HepG2 (cell line): ENCODE results near the gene TLR3. TPM values are rescaled to one million over a fixed set of nuclear protein-coding genes. Genes with fewer than 3 reads are reported as not detected.
A peak's percentile ranks its signal among the peaks of the same experiment; 100 is the strongest.

Source experiments
- ATAC-seq: fragments of 200-7000 bp; cut with Tn5 transposase; 3 replicates; pipeline ENCODE4 v1.9.1; 2020; ENCODE audit warnings: mild to moderate bottlenecking, moderate library complexity
- BruUV-seq: library from RNA; stranded (reverse); fragments of 400-500 nt; replicated peaks from 2 replicates; lab custom pipeline; 2021; lab: Mats Ljungman, UMichigan
- CTCF ChIA-PET: fragments of 300-600 bp; formaldehyde crosslinking; extraction: SDS; loops from one replicate; lab custom pipeline; 2021; ENCODE audit warnings: low total read pairs, inconsistent platforms, low intra/inter-chr PET ratio; lab: Yijun Ruan, JAX
- POLR2A ChIA-PET: fragments of 350-600 bp; sonication (Branson Sonifier 250); formaldehyde crosslinking; loops from one replicate; lab custom pipeline; 2020; ENCODE audit warnings: antibody characterized with exemption, inconsistent platforms; lab: Yijun Ruan, JAX
- DNase-seq: peaks from one replicate; pipeline ENCODE4 v3.0.0-alpha.2; 2015; ENCODE audit warnings: low spot score
- FAIRE-seq: peaks from 3 replicates; lab custom pipeline; 2011; peaks lifted over from hg19 to GRCh38; lab: Jason Lieb, UNC
- H2AFZ ChIP-seq: one replicate; pipeline ENCODE4 v1.6.1; 2011; ENCODE audit warnings: low read length, inconsistent platforms
- H3K27ac ChIP-seq: fragments of 300-600 bp; 3 replicates; pipeline ENCODE4 v1.8.0; 2011; ENCODE audit warnings: mixed run types, mild to moderate bottlenecking, mixed read lengths, low read length, inconsistent platforms; ENCODE audit not compliant: insufficient read depth; ENCODE audit errors: extremely low read length
- H3K27me3 ChIP-seq, 2 experiments: fragments of 200-600 bp in 1 of 2; 2 replicates in 1 of 2; 3 replicates in 1 of 2; pipeline versions ENCODE4 v1.6.0 to v1.8.0; 2011; ENCODE audit warnings: low read length in 2 of 2, mild to moderate bottlenecking in 2 of 2, moderate library complexity in 2 of 2, inconsistent platforms in 1 of 2; ENCODE audit not compliant: insufficient read depth in 2 of 2, control insufficient read depth in 1 of 2
- H3K36me3 ChIP-seq, 2 experiments: fragments of 200-600 bp in 1 of 2; replicated peaks in 1 of 2; 2 replicates in 1 of 2; 3 replicates in 1 of 2; pipeline versions ENCODE4 v1.5.1 to v1.8.0; 2011; ENCODE audit warnings: low read length in 2 of 2, inconsistent platforms in 1 of 2; ENCODE audit not compliant: insufficient read depth in 2 of 2, control insufficient read depth in 1 of 2
- H3K4me1 ChIP-seq: 2 replicates; pipeline ENCODE4 v1.5.1; 2012; ENCODE audit warnings: low read length, inconsistent platforms; ENCODE audit not compliant: insufficient read depth
- H3K4me2 ChIP-seq: 2 replicates; pipeline ENCODE4 v1.6.0; 2011; ENCODE audit warnings: low read depth, low read length, inconsistent platforms
- H3K4me3 ChIP-seq, 3 experiments: fragments of 200-600 bp in 1 of 3; sonication (generic), shearing (Covaris generic) in 1 of 3; replicated peaks in 1 of 3; 2 replicates each; pipeline ENCODE4 v1.5.1; 2011 to 2016; ENCODE audit warnings: low read length in 3 of 3, inconsistent platforms in 2 of 3, low read depth in 2 of 3, mild to moderate bottlenecking in 2 of 3, control low read depth in 1 of 3, mixed read lengths in 1 of 3; ENCODE audit not compliant: insufficient read depth in 1 of 3
- H3K79me2 ChIP-seq: one replicate; pipeline ENCODE4 v1.6.1; 2011; ENCODE audit warnings: low read length, inconsistent platforms; ENCODE audit not compliant: insufficient read depth
- H3K9ac ChIP-seq: 2 replicates; pipeline ENCODE4 v1.6.0; 2011; ENCODE audit warnings: mild to moderate bottlenecking, low read depth, low read length, inconsistent platforms; ENCODE audit not compliant: insufficient read depth
- H3K9me3 ChIP-seq: 2 replicates; pipeline ENCODE4 v1.5.1; 2012; ENCODE audit warnings: mild to moderate bottlenecking, low read length
- H4K20me1 ChIP-seq: 2 replicates; pipeline ENCODE4 v1.6.0; 2011; ENCODE audit warnings: inconsistent platforms, mild to moderate bottlenecking, low read length, moderate library complexity; ENCODE audit not compliant: insufficient read depth
- AGO1 ChIP-seq: fragments of 200-400 bp; formaldehyde crosslinking; IDR thresholded peaks from 2 replicates; pipeline ENCODE4 v1.6.1; 2017; ENCODE audit warnings: mild to moderate bottlenecking, low read depth, low read length, moderate library complexity; ENCODE audit not compliant: poor library complexity, severe bottlenecking
- ARNT2 ChIP-seq: sonication (generic); formaldehyde crosslinking; IDR thresholded peaks from 2 replicates; pipeline ENCODE4 v1.8.0; 2022; ENCODE audit warnings: mild to moderate bottlenecking, low read depth, missing genetic modification reagents, moderate library complexity
- ATF7 ChIP-seq, 2 experiments: fragments of 450-650 bp in 1 of 2; sonication (generic) in 1 of 2; formaldehyde crosslinking in 1 of 2; IDR thresholded peaks; 2 replicates each; pipeline versions ENCODE4 v1.4.0 to v1.6.1; 2016 to 2020; ENCODE audit warnings: antibody characterized with exemption in 1 of 2, mild to moderate bottlenecking in 1 of 2, missing genetic modification reagents in 1 of 2
- BORCS8-MEF2B ChIP-seq: sonication (generic); formaldehyde crosslinking; IDR thresholded peaks from 2 replicates; pipeline ENCODE4 v1.8.0; 2022; ENCODE audit warnings: mild to moderate bottlenecking, missing genetic modification reagents
- CREBL2 ChIP-seq: sonication (generic); formaldehyde crosslinking; IDR thresholded peaks from 2 replicates; pipeline ENCODE4 v1.8.1; 2023; ENCODE audit warnings: missing genetic modification reagents, mild to moderate bottlenecking, borderline replicate concordance
- GPBP1L1 ChIP-seq: sonication (generic); formaldehyde crosslinking; IDR thresholded peaks from 2 replicates; pipeline ENCODE4 v1.5.0; 2020; ENCODE audit warnings: mild to moderate bottlenecking, missing genetic modification reagents
- IRF9 ChIP-seq: sonication (generic); formaldehyde crosslinking; IDR thresholded peaks from 2 replicates; pipeline ENCODE4 v1.8.0; 2022; ENCODE audit warnings: missing genetic modification reagents, mild to moderate bottlenecking, borderline replicate concordance
- KLF11 ChIP-seq: IDR thresholded peaks from 2 replicates; pipeline ENCODE4 v1.6.1; 2016; ENCODE audit warnings: missing compliant biosample characterization
- MEIS1 ChIP-seq: sonication (generic); formaldehyde crosslinking; IDR thresholded peaks from 2 replicates; pipeline ENCODE4 v1.9.0; 2021; ENCODE audit warnings: mild to moderate bottlenecking, missing genetic modification reagents, moderate library complexity, borderline replicate concordance
- MXD4 ChIP-seq: IDR thresholded peaks from 2 replicates; pipeline ENCODE4 v1.6.1; 2016; ENCODE audit warnings: mild to moderate bottlenecking, missing biosample characterization, missing genetic modification reagents
- SYNCRIP ChIP-seq: fragments of 200-400 bp; formaldehyde crosslinking; IDR thresholded peaks from 2 replicates; pipeline ENCODE4 v1.6.1; 2018; ENCODE audit warnings: mild to moderate bottlenecking, low read depth, low read length; ENCODE audit not compliant: insufficient read depth
- ZNF143 ChIP-seq: sonication (generic); formaldehyde crosslinking; IDR thresholded peaks from 2 replicates; pipeline ENCODE4 v1.4.0; 2020; ENCODE audit warnings: missing genetic modification reagents
- ZNF180 ChIP-seq: sonication (generic); formaldehyde crosslinking; IDR thresholded peaks from 2 replicates; pipeline ENCODE4 v1.4.0; 2020; ENCODE audit warnings: low read depth, missing genetic modification reagents, borderline replicate concordance
- ZNF383 ChIP-seq: sonication (generic); formaldehyde crosslinking; IDR thresholded peaks from 2 replicates; pipeline ENCODE4 v1.4.0; 2020; ENCODE audit warnings: missing genetic modification reagents, mild to moderate bottlenecking, borderline replicate concordance
- ZNF451 ChIP-seq: sonication (generic); formaldehyde crosslinking; IDR thresholded peaks from 2 replicates; pipeline ENCODE4 v1.5.0; 2020; ENCODE audit warnings: mild to moderate bottlenecking, missing genetic modification reagents
- ZNF546 ChIP-seq: sonication (generic); formaldehyde crosslinking; conservative IDR thresholded peaks from 2 replicates; pipeline ENCODE4 v1.8.1; 2023; ENCODE audit warnings: mild to moderate bottlenecking, missing genetic modification reagents
- WGBS: methylation state at CpG from one replicate; pipeline ENCODE4 v1.1.6; 2017; ENCODE audit warnings: low lambda C conversion rate; 5-methylcytosine and 5-hydroxymethylcytosine counted together
- in situ Hi-C: cut with HindIII; loops from 2 replicates; pipeline ENCODE4 v1.10.0; 2017; ENCODE audit warnings: low pct_unique_long_range_greater_than_20kb; ENCODE audit not compliant: extremely low pct_ligation_motif_present
- intact Hi-C: fragments of 100-400 bp; cut with micrococcal nuclease; formaldehyde crosslinking; loops from one replicate; pipeline ENCODE4 v1.10.0; 2022; ENCODE audit not compliant: unreplicated experiment
- polyA plus RNA-seq, 8 experiments: library from polyadenylated mRNA; depleted of rRNA in 3 of 8; stranded (reverse) in 7 of 8; unstranded in 1 of 8; fragments of >200 nt; fragmentation: Illumina TruSeq in 4 of 8; extraction: Trizol in 4 of 8; gene quantifications; 2 replicates each; pipeline versions ENCODE4 v1.2.1 to v1.2.3, GENCODE V29; 2011 to 2016; ENCODE audit warnings: low read depth in 4 of 8, missing spikeins in 1 of 8, mixed read lengths in 1 of 8; ENCODE audit not compliant: insufficient read depth in 1 of 8
- total RNA-seq, 5 experiments: library from RNA; depleted of rRNA; stranded (reverse); fragments of >200 nt; fragmentation: Illumina TruSeq; extraction: Trizol; gene quantifications; 2 replicates each; pipeline ENCODE4 v1.2.3, GENCODE V29; 2016; ENCODE audit warnings: low read depth in 1 of 5

TLR3 gene
- total and polyA plus RNA-seq, 2 of the 13 experiments (the other 11 are each of a cell fraction or from before 2014, with no cell fraction given) = 0.11 to 0.38 TPM

GRCh38 chr4:186105647-186106321 lies 36.8 kb downstream of the TLR3 start:
- no peak for ATAC-seq
- CTCF ChIA-PET = no interaction called here
- peak; percentile 85 for TF ChIP-seq ATF7 (IDR thresholded peaks at IDR 0.05)
- TF ChIP-seq ATF7 (CRISPR knock-in tag; IDR thresholded peaks at IDR 0.05) = no peak
- TF ChIP-seq ZNF383 (CRISPR knock-in tag) = no peak
- TF ChIP-seq AGO1 = no peak
- TF ChIP-seq ZNF546 = no peak
- TF ChIP-seq, all 625 proteins: peak for 1
- no TSS peak for BruUV-seq
- 53% methylated on average over 17 of the region's 17 CpGs for WGBS
- Histone ChIP-seq H3K27ac (no peak overlapping the region), H3K4me2 (no peak overlapping the region), H3K4me1 (no peaks in the 10 kb centered on the region), H3K79me2 (no peaks in the 10 kb centered on the region), H2AFZ (no peak overlapping the region), H3K27me3 (peaks cover 1 to 33% of the 10 kb centered on the region in 2 experiments; a peak in 4 of 5 replicates), H3K9me3 (no peaks in the 10 kb centered on the region), H3K9ac (no peak overlapping the region), H4K20me1 (no peaks in the 10 kb centered on the region), H3K36me3 (no peaks in the 10 kb centered on the region), H3K4me3 (no peak overlapping the region)
- intact Hi-C loops (no loop called here), in situ Hi-C loops (no loop called here)
- FAIRE-seq = no peak
- POLR2A ChIA-PET = no interaction called here
- no peak for DNase-seq

- Histone ChIP-seq H3K9me3 (no peaks in the 10 kb centered on the region), H3K4me2 (no peak overlapping the region), H4K20me1 (no peaks in the 10 kb centered on the region), H3K4me1 (no peaks in the 10 kb centered on the region), H3K4me3 (no peak overlapping the region), H3K9ac (no peak overlapping the region), H2AFZ (no peak overlapping the region), H3K27me3 (peaks cover 1 to 31% of the 10 kb centered on the region in 2 experiments; a peak in 4 of 5 replicates), H3K36me3 (no peaks in the 10 kb centered on the region), H3K27ac (no peak overlapping the region), H3K79me2 (no peaks in the 10 kb centered on the region)
- in situ Hi-C loops = no loop called here
- FAIRE-seq = no peak
- no peak for DNase-seq
- BruUV-seq = no TSS peak
- intact Hi-C loops = no loop called here
- ChIA-PET POLR2A (no interaction called here), CTCF (no interaction called here)
- WGBS = 47% methylated on average over 4 of the region's 4 CpGs
- no peak for ATAC-seq
- TF ChIP-seq KLF11 (CRISPR knock-in tag) (no peak), ARNT2 (CRISPR knock-in tag) (no peak), MXD4 (CRISPR knock-in tag) (no peak), ZNF143 (CRISPR knock-in tag) (no peak), ZNF451 (CRISPR knock-in tag) (no peak), CREBL2 (CRISPR knock-in tag) (no peak), IRF9 (CRISPR knock-in tag) (no peak), SYNCRIP (no peak), MEIS1 (CRISPR knock-in tag) (no peak), GPBP1L1 (CRISPR knock-in tag) (no peak), ZNF180 (CRISPR knock-in tag) (no peak), BORCS8-MEF2B (no peak)
Measured at GRCh38 chr4:186107947-186108346, 39.0 kb downstream of the TLR3 start.
